GM21737 (cell line): ENCODE data around the gene ARNT2.

Source experiments
- ATAC-seq: cut with Tn5 transposase; IDR thresholded peaks from one replicate; pipeline ENCODE4 v1.9.1; 2021; ENCODE audit warnings: mild to moderate bottlenecking, moderate library complexity; ENCODE audit not compliant: unreplicated experiment

ARNT2 gene

DNA sequence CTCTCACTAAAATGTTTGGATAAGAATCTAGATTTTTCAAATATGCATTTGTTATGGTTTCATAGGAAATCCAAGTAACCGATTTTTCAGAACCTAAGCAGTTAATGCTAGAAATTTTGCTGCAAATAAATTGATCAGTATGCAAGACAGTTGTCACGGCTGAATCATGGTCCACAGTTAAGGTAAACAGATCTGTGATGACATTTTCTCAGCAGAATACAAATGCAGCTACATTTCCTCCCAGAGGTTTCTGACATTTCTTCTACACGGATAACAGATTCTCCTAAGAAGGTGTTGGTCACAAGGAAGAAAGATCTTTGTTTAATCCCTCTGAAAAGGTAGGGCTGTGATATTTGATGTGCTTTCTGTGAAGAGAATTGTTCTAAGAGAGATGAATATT, 36.9 kb downstream of the ARNT2 start:
- ATAC-seq, result no peak

DNA sequence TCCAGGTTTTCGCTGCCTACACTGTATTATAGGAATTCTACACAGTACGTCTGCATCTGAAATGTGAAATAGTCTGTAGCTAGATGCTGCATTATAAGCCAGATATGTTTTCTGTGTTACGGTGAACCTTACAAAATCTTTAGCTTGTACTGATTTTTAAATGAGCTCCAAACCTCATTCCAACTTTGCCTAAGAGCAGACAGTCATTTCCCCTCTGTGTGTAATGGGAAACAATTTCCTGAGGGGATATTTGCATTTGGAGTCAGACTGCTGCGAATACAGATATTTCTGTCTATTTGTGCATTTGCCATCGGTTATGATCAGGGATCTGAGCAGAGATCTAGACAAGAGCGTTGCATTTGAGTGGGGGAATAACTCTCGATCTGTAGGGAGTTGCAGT, 37.5 kb downstream of the ARNT2 start:
- ATAC-seq, result no peak

DNA sequence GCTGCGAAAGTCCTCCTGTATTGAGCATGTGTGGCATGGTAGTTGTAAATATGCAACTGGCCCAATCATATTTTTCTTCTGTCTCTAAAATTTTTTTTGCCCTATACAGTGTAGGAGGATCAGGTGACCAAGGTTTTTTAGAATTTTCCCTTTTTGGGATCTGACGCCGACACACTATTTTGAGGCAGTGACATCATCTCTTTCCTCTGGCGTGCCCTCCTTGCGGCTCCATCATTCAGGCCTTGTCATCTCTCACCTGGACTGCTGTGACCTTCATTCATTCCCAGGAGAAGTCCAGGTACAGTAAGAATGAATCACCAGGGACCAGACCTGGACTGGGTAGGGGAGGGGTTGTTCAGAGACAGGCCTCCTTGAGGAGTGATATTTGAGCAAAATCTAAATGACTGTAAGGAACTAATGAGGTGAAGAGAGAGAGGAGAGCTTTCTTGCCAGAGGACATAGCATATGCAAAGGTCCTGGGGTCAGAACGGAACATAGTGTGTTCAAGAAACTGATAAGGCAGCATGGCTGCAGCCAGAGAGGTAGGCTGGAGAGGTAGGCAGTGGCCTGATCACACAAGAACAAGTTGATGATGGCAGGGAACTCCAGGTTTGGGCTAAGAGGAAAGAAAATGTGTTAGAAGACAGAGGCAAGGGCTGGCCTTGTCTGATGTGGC, 38.7 kb downstream of the ARNT2 start:
- no peak for ATAC-seq

DNA sequence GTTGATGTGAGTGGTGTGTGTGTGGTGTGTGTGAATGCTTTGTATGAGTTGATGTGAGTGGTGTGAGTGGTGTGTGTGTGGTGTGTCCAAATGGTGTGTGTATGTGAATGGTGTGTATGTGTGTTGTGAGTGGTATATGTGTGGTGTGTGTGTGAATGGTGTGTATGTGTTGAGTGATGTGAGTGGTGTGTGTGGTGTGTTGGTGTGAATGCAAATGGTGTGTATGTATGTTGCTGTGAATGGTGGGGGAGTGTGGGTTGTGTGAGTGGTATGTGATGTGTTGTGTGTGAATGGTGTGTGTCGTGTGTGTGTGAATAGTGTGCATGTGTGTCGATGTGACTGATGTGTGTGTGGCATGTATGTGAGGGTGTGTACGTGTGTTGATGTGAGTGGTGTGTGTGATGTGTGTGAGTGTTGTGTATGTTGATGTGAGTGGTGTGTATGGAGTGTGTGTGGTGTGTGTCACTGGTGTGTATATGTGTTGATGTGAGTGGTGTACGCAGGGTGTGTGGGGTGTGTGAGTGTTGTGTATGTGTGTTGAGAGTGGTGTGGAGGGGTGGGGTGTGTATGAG, 40.6 kb downstream of the ARNT2 start:
- ATAC-seq, result no peak

DNA sequence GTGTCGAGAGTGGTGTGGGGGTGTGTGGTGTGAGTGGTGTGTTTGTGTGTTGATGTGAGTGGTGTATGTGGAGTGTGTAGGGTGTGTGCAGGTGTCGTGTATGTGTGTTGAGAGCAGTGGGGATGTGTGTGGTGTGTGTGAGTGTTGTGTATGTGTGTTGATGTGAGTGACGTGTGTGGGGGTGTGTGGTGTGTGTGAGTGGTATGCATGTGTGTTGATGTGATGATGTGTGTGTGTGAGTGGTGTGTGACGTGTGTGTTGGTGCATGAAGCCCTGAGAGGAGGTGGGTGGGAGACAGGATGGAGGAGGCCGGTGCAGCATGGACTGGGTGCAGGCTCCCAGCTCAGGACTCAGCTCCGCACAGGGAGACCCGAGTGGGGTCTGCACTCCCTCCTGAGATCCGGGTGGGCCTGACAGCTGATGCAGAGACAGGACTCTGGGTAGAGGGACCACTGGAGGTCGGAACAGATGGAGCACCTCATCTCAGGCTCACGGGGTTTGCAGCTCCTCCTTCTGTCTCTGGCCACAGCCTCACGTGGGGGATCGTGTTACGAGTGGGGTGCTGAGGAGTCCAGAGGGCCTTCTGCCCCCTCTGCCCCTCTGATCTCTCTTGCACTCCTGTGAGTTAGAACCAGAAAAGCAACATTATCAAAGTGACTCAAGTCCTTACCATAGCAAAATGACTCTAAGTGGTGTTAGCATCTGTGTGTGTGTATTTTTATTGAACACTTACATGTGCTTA, 41.3 kb downstream of the ARNT2 start:
- no peak for ATAC-seq

DNA sequence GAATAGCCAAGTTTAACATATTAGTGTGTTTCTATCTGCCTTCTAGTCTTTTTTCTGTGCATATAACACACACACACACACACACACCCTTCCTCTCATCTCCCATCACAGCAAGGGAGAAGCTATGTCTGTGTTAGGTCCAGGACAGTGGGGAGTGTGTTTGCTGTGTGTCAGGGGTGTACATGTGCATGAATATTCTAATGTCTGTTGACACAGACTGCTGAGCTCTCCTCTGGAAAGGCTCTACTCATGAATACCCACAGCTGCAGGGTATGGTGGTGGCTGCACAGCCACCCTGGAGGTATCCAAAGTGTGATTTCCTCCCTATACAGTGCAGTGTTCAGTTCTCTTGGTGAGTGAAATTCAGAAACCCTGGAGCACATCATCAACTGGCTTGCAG, 42.9 kb downstream of the ARNT2 start:
- no peak for ATAC-seq

DNA sequence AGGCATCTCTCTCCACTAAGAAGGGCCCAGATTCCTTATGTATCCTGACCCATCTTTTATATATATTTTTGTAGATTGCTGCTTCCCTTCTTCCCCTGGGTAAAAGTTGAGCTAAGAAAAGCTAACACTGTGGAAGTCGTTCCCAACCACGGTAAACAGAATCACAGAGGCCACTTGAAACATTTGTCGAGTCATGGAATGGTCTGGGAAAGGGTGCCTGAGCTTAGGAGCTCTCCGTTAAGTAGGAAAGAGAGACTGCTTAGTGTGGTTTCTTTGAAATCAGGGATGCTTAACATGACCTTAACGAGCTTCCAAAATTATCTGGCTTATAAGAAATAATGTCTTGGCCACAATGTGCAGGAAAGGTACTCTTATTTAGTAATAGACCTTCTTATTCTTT, 45.6 kb downstream of the ARNT2 start:
- ATAC-seq, result no peak

DNA sequence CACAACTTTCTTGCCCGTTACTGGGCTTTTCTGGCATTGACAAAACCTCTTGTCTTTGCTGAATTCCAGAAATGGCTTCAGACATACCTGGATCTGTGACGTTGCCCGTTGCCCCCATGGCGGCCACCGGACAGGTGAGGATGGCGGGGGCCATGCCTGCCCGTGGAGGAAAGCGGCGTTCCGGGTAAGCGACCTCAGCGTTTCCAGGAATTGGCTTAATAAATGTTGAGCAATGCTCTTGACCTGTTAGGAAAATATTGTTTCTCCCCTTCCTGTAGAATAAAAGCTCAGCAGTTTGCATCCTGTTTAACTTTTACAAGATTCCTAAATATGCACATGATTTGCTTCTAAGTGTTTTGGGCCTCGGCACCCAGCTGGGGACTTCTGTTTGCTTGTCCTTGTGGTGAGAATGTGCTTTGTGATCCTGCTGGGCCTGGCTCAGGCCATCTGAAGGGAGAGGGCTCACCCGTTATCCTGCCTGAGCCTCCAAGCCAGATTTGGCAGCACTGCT, 46.7 kb downstream of the ARNT2 start:
- no peak for ATAC-seq

DNA sequence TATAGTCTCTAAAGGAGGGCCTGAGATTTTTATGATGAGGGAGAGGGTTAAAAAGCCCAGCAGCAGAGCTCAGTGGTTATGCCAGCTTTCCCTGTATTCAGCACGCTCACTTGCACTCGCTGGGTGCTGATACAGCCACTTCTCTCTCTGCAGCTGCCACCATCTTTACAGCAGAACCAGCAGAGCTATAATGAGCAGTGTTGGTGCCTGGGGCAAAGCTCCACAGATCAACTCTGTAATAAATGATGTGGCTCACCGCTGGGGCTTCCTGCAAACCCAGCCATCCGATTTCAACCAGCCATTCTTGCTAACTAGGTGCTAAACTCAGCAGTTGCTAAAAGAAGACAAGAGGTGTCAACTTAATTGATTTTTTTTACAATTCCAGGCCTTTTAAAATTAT, 48.0 kb downstream of the ARNT2 start:
- no peak for ATAC-seq

DNA sequence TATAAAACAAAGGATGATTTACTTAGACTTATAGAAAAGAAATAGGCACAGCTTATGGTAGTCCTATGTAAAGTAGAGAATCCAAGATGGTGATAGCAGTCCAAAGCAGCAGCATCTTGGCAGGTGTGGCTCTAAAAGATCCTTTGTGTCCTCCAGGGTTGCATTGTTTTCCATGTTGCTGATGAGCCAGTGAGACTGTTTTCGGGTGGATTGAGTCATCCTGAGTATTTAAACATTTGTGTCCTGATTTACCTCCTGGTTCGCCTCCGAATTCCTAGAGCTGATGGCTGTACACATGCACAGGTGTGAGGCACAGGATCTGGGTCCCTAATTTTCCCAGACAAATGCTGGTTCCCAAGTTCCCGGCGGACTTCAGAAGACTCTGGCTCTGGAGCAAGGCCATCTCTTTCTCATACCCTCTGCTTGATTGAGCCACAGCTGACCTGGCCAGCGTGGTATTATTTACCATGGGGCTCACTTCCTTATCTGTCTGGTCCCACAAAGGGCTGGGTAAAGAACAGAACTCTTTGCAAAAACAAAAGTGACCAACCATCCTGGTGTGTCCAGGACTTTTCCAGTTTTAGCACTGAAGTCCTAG, 51.0 kb downstream of the ARNT2 start:
- ATAC-seq, result no peak

DNA sequence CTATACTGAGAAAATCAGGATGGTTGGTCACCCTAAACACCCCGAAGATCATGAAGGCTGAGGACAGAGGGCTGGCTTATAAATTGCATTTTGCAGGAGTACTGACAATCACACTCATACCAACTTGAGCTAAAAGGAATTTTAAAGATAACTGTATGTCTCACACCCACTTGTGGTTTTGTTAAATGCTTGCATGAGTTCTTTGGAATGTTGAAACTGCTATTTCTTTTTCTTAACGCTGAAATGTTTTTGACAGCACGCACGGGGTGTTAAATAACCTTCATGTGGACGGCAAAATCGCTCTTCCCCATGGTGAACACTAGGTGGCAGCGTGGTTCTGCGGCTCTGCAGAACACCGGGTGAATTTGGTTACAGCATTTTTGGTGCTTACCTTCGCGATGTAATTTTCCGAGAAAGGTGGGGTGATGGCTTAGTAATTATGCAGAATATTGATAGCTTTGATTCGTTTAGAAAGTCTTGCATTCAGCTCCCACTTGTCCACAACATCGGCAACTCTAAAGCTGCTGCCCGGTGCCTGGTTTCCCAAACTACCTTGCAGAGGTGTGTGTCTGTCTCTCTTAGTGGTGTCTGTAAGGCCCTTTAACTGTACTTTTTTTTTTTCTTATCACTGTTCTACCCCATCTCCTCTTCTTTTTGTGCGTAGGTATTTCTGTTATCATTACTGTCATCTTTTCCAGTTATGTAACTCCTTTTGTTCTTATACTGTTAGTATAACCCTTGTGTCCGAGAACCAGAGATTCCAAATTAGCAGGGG, 51.7 kb downstream of the ARNT2 start:
- ATAC-seq, result no peak

DNA sequence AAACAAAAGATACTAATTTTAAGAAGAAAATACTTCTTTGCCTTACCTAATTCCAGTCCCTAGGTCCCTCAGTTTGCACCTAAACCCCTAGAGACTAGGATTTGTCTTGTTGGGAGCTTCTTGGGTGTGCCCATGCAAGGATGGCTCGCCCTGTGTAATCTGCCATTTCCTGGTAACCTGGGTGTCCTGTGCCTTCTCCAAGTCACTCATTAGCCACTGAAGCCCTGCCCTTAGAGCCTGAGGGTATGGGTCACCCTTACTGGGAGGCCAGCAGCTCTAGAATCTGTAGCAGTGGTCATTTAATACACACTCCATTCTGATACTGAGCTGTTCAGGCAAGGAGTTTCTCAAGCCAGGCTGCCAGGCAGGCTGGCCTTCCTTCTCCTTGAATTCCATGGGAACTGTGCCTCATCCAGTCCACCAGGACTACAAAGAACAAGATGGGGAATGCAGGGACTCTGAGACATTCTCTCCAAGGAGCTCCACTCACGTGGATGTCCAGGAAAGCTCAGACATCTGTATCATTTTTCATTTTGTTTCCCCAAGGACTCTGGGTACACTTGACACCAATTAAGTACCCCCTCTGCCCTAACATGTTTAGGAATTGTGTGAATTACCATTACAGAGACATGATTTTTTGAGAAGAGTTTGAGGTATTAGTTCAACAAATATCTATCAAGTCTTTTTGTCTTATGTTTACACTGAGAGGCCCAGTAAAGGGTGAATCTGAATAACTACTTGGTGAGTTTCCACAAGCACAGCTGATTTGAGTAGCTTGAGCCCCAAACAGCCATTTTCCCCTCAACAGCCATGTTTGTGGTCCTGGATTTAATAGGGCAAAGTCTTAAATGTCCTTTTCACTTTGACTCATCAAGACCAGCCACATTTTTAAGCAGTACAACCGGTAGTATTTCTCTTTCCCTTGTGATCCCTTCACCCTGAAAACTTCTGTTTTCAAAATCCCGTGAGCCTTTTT, 52.6 kb downstream of the ARNT2 start:
- ATAC-seq, result no peak

DNA sequence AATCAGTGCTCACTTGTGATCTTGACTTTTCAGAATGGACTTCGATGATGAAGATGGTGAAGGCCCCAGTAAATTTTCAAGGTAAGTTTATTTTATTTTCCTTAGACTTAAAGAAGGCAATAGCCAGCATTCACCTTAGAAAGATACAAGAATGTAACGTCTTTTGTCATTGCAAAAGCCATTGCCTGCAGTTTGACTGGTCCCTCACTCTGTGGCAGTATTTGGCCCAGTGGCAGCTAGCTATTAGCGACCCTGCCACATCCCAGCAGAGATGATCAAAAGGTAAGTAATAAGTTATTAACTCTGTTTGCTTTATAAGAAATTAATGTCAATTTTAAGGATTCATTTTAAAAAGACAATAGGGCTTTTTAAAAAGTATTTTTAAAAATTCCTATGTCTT, 53.7 kb downstream of the ARNT2 start:
- ATAC-seq, result no peak

DNA sequence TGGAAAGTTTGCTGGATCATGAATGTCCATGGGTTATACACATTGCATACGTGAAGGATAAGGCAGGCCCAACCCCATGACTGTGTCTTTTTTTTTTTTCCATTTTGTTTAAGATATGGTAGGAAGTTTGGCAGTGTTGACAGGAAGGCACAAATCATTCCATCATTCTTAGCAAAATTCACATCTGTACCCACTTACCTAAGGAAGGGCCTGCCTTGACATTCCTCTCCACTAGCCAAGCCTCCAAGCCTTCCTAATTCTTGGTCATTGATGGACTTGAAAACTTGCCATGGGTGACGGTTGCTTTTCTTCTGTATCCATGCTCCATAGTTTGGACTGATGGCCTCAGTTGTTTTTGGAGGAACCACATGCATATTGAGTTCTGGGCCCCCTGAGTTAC, 54.4 kb downstream of the ARNT2 start:
- no peak for ATAC-seq

DNA sequence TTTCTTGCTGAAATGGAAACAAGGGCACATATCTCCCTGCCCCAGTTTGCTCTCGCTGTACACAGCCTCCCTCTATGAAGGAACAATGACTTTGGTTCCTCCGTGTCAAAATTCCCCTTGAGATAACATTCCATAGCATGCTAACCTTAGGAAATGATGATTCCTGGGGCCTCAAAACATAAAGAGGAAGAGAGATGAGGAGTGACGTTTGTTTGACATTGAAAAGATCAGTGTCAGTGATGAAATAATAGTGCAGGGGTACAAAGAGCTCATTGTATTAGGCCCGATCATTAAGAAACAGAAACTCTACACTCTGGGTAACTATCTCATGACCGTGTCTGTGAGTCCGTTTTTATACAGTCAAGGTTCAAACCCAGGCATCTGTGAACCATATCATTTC, 55.2 kb downstream of the ARNT2 start:
- no peak for ATAC-seq

DNA sequence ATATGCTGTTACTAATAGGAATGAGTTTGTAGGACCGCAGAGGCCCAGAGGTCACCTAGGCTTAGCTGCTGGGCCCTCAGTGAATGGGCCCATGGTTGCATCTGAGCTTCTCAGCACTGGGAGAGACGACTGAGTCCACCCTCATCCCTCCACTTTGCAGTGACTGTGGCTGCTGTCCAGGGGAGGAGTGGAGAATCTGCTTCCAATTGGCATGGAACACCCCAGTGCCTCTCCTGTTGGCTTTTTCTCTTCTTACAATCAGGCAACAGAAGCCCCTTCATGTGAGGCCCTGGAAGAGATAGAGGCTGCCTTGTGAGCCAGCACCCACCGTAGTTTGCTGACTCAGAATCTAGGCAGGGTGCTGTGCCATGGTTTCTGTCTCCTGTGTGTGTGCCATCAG, 55.6 kb downstream of the ARNT2 start:
- no peak for ATAC-seq

DNA sequence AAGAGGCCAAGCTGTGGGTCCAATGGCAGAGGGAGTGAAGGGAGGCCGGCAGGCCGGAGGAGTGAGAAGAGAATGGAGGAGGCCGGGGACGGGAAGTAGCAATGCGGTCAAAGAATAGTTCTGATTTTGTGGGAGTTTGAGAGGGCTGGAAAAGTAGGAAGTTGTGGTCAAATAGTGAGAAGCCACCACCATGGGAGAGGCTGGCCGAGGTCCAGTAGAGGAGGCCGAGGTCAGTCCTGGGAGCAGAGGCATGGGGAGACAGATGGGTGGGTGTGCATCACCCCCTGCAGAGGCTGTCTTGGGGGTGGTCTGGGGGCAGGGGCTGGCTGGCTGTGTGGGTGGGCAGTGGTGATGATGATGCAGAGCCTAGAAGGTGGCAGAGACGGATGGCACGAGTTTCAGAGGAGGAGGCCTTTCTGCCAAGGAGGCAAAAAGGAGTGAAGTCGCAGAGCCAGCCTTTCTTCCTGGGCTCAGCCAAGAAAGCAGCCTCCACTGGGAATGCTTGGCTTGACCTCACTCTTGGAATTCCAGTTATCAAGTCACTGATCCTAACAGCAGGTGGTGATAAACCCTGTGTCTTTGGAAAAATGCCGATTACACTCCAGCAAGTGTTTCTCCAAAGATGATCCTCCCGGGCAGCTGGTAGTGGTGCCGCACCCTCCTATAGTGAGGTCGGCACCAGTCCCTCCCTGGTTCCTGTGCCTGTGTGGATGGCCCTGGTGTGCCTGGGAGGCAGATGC, 57.3 kb downstream of the ARNT2 start:
- no peak for ATAC-seq

DNA sequence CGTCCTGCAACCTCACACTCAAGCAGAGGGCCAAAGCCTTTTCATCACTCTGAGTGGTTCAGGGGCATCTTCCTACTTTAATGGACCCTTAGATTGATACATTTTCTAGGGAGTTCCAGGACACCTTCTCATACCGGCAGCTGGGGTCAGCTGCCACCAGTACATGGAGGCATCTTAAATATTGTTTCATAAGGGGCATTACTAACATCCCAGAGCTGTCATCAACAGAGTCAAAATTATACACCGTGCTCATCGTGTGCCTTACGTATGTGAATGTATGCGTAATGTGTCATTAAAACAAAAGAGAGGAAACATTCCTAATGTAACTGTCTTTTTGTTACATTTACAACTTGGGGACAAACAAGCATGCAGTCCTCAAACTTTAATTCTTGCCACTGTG, 57.9 kb downstream of the ARNT2 start:
- no peak for ATAC-seq

DNA sequence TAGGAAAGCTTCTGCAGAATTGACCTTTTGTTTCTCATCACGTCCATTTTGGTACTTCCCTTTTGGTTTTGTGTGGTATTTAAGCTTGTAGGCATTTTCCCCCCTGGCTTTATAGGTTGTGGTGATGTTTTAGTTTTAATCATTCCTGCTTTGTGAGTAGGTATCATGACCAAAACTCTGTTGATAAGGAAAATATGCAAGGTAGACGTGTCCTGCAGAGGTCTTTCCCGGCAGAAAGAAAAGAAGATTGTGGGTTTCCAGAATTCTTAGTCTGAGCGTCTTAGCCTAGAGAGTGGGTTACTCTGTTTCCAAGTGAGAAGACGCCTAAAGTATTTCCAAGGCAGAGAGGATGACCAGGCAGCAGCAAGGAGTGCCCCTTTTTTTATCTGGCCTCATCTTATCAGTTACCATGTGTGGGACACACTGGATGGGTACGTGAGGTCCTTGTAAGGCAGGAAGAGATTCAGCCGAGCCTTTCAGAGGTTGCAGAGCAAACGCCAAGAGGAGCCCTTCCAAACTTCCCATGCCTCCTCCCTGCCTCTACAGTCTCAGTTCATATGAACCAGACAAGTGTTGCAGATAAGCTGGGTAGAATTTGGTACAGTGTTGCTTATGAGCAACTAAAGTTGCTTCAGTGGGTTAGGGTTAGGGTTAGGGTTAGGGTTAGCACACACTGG, 58.8 kb downstream of the ARNT2 start:
- ATAC-seq, result no peak
